ENCODE results near the gene SH2D3A. TPM values are rescaled to one million over a fixed set of nuclear protein-coding genes. Genes with fewer than 3 reads are reported as not detected.

SH2D3A gene
- total RNA-seq, 1 donor from 2014 or later: 26.0 TPM

- DNase-seq (no peak), ATAC-seq (no peak)
- H3K9me3 ChIP-seq: no peaks in the 10 kb centered on the region
- peaks cover 8% of the 10 kb centered on the region for H3K4me1 ChIP-seq
- no peaks in the 10 kb centered on the region for H3K36me3 ChIP-seq
- H3K27me3 ChIP-seq: no peaks in the 10 kb centered on the region
- no peak for TF ChIP-seq CTCF (IDR thresholded peaks at IDR 0.05)
- intact Hi-C loops (cut with DNase I): no loop called here
- no peak overlapping the region for H3K4me3 ChIP-seq
- no peak overlapping the region for H3K27ac ChIP-seq
Observed at GRCh38 chr19:6761053-6761676, 6.1 kb downstream of the SH2D3A start.

- no peak for ATAC-seq
- H3K9me3 ChIP-seq: no peaks in the 10 kb centered on the region
- no peak overlapping the region for H3K27ac ChIP-seq
- intact Hi-C loops (cut with DNase I): no loop called here
- peaks cover 3% of the 10 kb centered on the region for H3K4me1 ChIP-seq
- DNase-seq: no peak
- peaks cover 3% of the 10 kb centered on the region for H3K36me3 ChIP-seq
- H3K27me3 ChIP-seq: no peaks in the 10 kb centered on the region
- no peak overlapping the region for H3K4me3 ChIP-seq
- TF ChIP-seq CTCF (IDR thresholded peaks at IDR 0.05): no peak
Observed at GRCh38 chr19:6760606-6761005, 6.6 kb downstream of the SH2D3A start.

GRCh38 chr19:6754653-6755463 lies 12.4 kb downstream of the SH2D3A start:
- no peak for TF ChIP-seq CTCF (IDR thresholded peaks at IDR 0.05)
- no peak overlapping the region for H3K27ac ChIP-seq
- peaks cover 33% of the 10 kb centered on the region for H3K36me3 ChIP-seq
- no peaks in the 10 kb centered on the region for H3K4me1 ChIP-seq
- ATAC-seq (no peak), DNase-seq (no peak)
- intact Hi-C loops (cut with DNase I): loop anchor here (10.0 kb wide), 1 partner anchor 110 kb away; no protein-coding TSS in a partner anchor
- H3K4me3 ChIP-seq: no peak overlapping the region
- no peaks in the 10 kb centered on the region for H3K9me3 ChIP-seq
- H3K27me3 ChIP-seq: no peaks in the 10 kb centered on the region

- Histone ChIP-seq H3K27ac (no peak overlapping the region), H3K27me3 (no peaks in the 10 kb centered on the region), H3K36me3 (peaks cover 40% of the 10 kb centered on the region), H3K4me3 (no peak overlapping the region), H3K4me1 (no peaks in the 10 kb centered on the region), H3K9me3 (no peaks in the 10 kb centered on the region)
- intact Hi-C loops (cut with DNase I): loop anchor here (10.0 kb wide), 1 partner anchor 111 kb away; no protein-coding TSS in a partner anchor
- no peak for TF ChIP-seq CTCF (IDR thresholded peaks at IDR 0.05)
- DNase-seq (peak; percentile 65), ATAC-seq (no peak)
Observed at GRCh38 chr19:6754136-6754535, 13.1 kb downstream of the SH2D3A start.

GRCh38 chr19:6753178-6754031 lies 13.8 kb downstream of the SH2D3A start:
- TF ChIP-seq CTCF (IDR thresholded peaks at IDR 0.05): peak; percentile 41
- Histone ChIP-seq H3K36me3 (peaks cover 47% of the 10 kb centered on the region), H3K9me3 (no peaks in the 10 kb centered on the region), H3K4me1 (no peaks in the 10 kb centered on the region), H3K27ac (peak overlapping the region; percentile 40), H3K27me3 (no peaks in the 10 kb centered on the region), H3K4me3 (peak overlapping the region; percentile 30)
- intact Hi-C loops (cut with DNase I): loop anchor here (10.0 kb wide), 1 partner anchor 111 kb away; no protein-coding TSS in a partner anchor
- ATAC-seq (peak; percentile 94), DNase-seq (peak; percentile 91)

Measured in upper lobe of right lung (tissue), 1 donor.